ENCODE measurements around the gene CDR2L. TPM values are rescaled to one million over a fixed set of nuclear protein-coding genes. Genes with fewer than 3 reads are reported as not detected.

The CDR2L gene
- total RNA-seq, 4 donors from 2014 or later = 2.0 to 5.6 (median 3.6) TPM

GRCh38 chr17:74994440-74994839 lies 7.0 kb downstream of the CDR2L start:
- TF ChIP-seq EP300 (IDR thresholded peaks at IDR 0.05; ENCODE audit: low read depth) (no peak), POLR2A (IDR thresholded peaks at IDR 0.05) (no peak), POLR2AphosphoS5 (IDR thresholded peaks at IDR 0.05) (no peak), CTCF (IDR thresholded peaks at IDR 0.05) (no peak)
- Histone ChIP-seq H3K27ac (no peak overlapping the region), H3K4me1 (peaks cover 0 to 15% (median 6%) of the 10 kb centered on the region in 4 donors), H3K4me3 (no peak overlapping the region), H3K27me3 (no peaks in the 10 kb centered on the region), H3K36me3 (no peaks in the 10 kb centered on the region), H3K9me3 (no peaks in the 10 kb centered on the region)
- DNase-seq = no peak
- WGBS, 2 donors (ENCODE audit: low coverage in 1 of 2) = 89 to 92% methylated on average over 2 to 7 of the region's 7 CpGs
- in situ Hi-C loops (cut with MboI; ENCODE audit: low pct_ligation_motif_present in 1 of 4, low pct_unique_long_range_greater_than_20kb in 1 of 4, low sequenced_read_pairs in 3 of 4) = no loop called here
- intact Hi-C loops (cut with DNase I; ENCODE audit: low total_unique reads) = no loop called here

DNA sequence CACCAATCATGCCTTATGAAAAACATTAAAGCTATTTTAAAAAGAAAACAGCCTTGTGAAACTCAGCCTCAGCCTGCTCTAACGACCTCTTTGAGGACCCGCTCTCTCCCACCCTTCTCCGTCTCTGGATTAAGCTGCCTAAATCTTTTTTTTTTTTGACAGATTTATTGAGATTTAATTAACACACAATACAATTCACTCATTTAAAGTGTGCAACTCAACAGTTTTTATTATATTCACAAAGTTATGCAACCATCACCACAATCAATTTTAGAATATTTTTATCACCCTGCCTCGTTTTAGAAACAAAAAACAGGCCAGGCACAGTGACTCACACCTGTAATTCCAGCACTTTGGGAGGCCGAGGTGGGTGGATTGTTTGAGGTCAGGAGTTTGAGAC lies 8.4 kb downstream of the CDR2L start:
- H3K36me3 ChIP-seq = no peaks in the 10 kb centered on the region
- DNase-seq = no peak
- no peak overlapping the region for H3K4me3 ChIP-seq
- H3K4me1 ChIP-seq = peaks cover 0 to 6% (median 3%) of the 10 kb centered on the region in 4 donors
- TF ChIP-seq POLR2AphosphoS5 (IDR thresholded peaks at IDR 0.05) = no peak
- TF ChIP-seq POLR2A (IDR thresholded peaks at IDR 0.05) = no peak
- TF ChIP-seq CTCF (IDR thresholded peaks at IDR 0.05) = no peak
- no peak for TF ChIP-seq EP300 (IDR thresholded peaks at IDR 0.05; ENCODE audit: low read depth)
- intact Hi-C loops (cut with DNase I; ENCODE audit: low total_unique reads) = no loop called here
- H3K27ac ChIP-seq = no peak overlapping the region
- 70 to 74% methylated on average over 2 to 5 of the region's 5 CpGs for WGBS, 2 donors (ENCODE audit: low coverage in 1 of 2)
- in situ Hi-C loops (cut with MboI; ENCODE audit: low pct_ligation_motif_present in 1 of 4, low pct_unique_long_range_greater_than_20kb in 1 of 4, low sequenced_read_pairs in 3 of 4) = no loop called here
- H3K9me3 ChIP-seq = no peaks in the 10 kb centered on the region
- H3K27me3 ChIP-seq = no peaks in the 10 kb centered on the region

DNA sequence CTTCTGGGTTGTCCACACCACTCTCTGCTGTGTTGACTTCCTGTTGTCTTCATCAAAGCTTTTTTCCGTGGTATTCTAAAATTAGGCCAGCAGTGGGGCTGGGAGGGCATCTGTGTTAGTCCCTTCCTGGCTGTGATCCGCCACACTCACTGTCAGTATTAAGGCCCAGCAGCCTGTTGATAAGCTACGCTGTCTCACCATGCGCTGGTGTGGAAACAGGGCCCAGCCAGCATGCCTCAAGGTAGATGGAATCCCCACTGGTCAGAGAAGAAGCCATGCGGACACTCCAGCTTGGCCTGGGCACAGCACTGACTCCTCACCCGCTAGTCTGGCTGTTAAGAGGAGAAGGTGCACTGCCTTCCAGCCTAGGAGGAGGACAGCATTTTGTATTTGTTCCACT lies 11.4 kb downstream of the CDR2L start:
- no peak overlapping the region for H3K4me3 ChIP-seq
- H3K27ac ChIP-seq = no peak overlapping the region
- no peaks in the 10 kb centered on the region for H3K9me3 ChIP-seq
- intact Hi-C loops (cut with DNase I; ENCODE audit: low total_unique reads) (no loop called here), in situ Hi-C loops (cut with MboI; ENCODE audit: low pct_ligation_motif_present in 1 of 4, low pct_unique_long_range_greater_than_20kb in 1 of 4, low sequenced_read_pairs in 3 of 4) (no loop called here)
- H3K27me3 ChIP-seq = no peaks in the 10 kb centered on the region
- 60 to 82% methylated on average over 1 to 6 of the region's 6 CpGs for WGBS, 2 donors (ENCODE audit: low coverage in 1 of 2)
- no peak for TF ChIP-seq CTCF (IDR thresholded peaks at IDR 0.05)
- TF ChIP-seq POLR2AphosphoS5 (IDR thresholded peaks at IDR 0.05) = no peak
- TF ChIP-seq EP300 (IDR thresholded peaks at IDR 0.05; ENCODE audit: low read depth) = no peak
- TF ChIP-seq POLR2A (IDR thresholded peaks at IDR 0.05) = no peak
- H3K4me1 ChIP-seq = no peaks in the 10 kb centered on the region
- DNase-seq = no peak
- H3K36me3 ChIP-seq = no peaks in the 10 kb centered on the region

DNA sequence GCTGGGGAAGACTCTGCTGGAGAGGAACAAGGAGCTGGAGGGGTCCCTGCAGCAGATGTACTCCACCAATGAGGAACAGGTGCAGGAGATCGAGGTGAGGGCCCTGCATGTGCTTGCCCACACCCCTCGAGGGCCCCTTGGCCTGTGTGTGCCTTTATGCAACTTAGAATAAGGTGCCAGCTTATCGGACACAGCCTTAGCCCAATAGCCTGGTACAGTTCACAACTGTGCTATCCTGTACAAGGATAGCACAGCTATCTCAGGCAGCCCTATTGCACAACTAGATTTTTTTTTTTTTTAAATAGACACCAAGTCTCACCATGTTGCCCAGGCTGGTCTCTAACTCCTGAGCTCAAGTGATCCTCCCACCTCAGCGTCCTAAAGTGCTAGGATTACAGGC lies 12.1 kb downstream of the CDR2L start:
- Histone ChIP-seq H3K27ac (no peak overlapping the region), H3K4me1 (no peaks in the 10 kb centered on the region), H3K36me3 (no peaks in the 10 kb centered on the region), H3K9me3 (no peaks in the 10 kb centered on the region), H3K27me3 (no peaks in the 10 kb centered on the region), H3K4me3 (no peak overlapping the region)
- DNase-seq = no peak
- in situ Hi-C loops (cut with MboI; ENCODE audit: low pct_ligation_motif_present in 1 of 4, low pct_unique_long_range_greater_than_20kb in 1 of 4, low sequenced_read_pairs in 3 of 4) = no loop called here
- TF ChIP-seq POLR2A (IDR thresholded peaks at IDR 0.05) (no peak), POLR2AphosphoS5 (IDR thresholded peaks at IDR 0.05) (no peak), CTCF (IDR thresholded peaks at IDR 0.05) (no peak), EP300 (IDR thresholded peaks at IDR 0.05; ENCODE audit: low read depth) (no peak)
- intact Hi-C loops (cut with DNase I; ENCODE audit: low total_unique reads) = no loop called here
- WGBS, 2 donors (ENCODE audit: low coverage in 1 of 2) = 84% methylated on average over 4 of the region's 4 CpGs; no CpG with 5 or more reads in 1 of the 2 donors
